Measurements from ENCODE around the gene NPL.

NPL gene

DNA sequence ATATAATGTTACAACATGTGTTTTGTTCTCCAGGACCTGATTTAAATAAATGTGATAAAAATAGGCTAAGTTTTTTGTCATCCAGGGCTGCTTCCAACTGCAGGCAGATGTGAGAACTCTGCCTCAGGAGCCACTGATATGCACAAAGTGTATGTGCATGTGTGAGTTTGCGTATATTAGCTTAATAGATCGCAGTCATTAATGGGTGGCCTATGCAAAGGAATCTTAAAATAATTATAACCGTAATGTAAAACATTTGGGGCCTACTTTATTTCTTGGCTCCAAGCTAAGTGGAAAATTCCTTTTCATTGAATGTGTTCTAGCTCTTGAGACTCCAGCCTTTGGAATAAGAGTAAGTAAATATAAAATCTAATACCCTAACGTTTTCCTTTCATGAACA, 66.3 kb downstream of the NPL start:
- H3K4me3 ChIP-seq (ENCODE audit: low read depth, low read length) = no peak overlapping the region
- ChIA-PET CTCF (interaction anchor here (1.1 kb wide), 1 partner anchor 255 kb away, joined by 3 read pairs; no protein-coding TSS in a partner anchor), POLR2A (interaction anchor here (0.7 kb wide), 1 partner anchor 12 kb away, joined by 3 read pairs; no protein-coding TSS in a partner anchor)
- TF ChIP-seq, protein P1, sequence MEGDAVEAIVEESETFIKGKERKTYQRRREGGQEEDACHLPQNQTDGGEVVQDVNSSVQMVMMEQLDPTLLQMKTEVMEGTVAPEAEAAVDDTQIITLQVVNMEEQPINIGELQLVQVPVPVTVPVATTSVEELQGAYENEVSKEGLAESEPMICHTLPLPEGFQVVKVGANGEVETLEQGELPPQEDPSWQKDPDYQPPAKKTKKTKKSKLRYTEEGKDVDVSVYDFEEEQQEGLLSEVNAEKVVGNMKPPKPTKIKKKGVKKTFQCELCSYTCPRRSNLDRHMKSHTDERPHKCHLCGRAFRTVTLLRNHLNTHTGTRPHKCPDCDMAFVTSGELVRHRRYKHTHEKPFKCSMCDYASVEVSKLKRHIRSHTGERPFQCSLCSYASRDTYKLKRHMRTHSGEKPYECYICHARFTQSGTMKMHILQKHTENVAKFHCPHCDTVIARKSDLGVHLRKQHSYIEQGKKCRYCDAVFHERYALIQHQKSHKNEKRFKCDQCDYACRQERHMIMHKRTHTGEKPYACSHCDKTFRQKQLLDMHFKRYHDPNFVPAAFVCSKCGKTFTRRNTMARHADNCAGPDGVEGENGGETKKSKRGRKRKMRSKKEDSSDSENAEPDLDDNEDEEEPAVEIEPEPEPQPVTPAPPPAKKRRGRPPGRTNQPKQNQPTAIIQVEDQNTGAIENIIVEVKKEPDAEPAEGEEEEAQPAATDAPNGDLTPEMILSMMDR (IDR thresholded peaks at IDR 0.05; ENCODE audit: insufficient read depth, low read length, missing control alignments) = no peak
- no peak for DNase-seq (ENCODE audit: low read depth, low spot score)

GRCh38 chr1:182857212-182857611, 67.6 kb downstream of the NPL start:
- ChIA-PET CTCF (no interaction called here), POLR2A (no interaction called here)
- H3K4me3 ChIP-seq (ENCODE audit: low read depth, low read length) = no peak overlapping the region
- DNase-seq (ENCODE audit: low read depth, low spot score) = no peak
- TF ChIP-seq, protein P1 (IDR thresholded peaks at IDR 0.05; ENCODE audit: insufficient read depth, low read length, missing control alignments) = no peak

- H3K4me3 ChIP-seq (ENCODE audit: low read depth, low read length) = no peak overlapping the region
- TF ChIP-seq, protein P1 (IDR thresholded peaks at IDR 0.05; ENCODE audit: insufficient read depth, low read length, missing control alignments) = no peak
- ChIA-PET POLR2A (no interaction called here), CTCF (no interaction called here)
- DNase-seq (ENCODE audit: low read depth, low spot score) = no peak
These were observed 71.1 kb downstream of the NPL start for GRCh38 chr1:182860658-182861057.

DNA sequence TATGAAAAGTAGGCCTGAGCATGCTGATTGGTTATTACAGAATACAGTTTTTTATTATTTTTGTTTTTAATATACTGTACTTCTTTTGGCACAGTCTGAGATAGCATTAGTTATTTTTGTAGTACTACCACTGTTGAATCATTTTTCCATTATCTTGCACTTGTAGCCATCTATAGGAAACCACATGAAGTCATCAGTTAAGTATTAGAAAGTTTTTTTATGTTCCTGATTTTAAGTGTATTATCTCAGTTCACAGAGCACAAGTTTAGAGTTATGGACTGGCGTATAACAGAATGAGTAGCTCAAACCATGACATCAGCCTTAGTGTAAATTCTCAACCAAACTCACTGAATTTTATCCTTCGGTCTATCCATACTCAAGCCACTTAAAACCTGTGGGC, 72.4 kb downstream of the NPL start:
- TF ChIP-seq, protein P1 (IDR thresholded peaks at IDR 0.05; ENCODE audit: insufficient read depth, low read length, missing control alignments) = no peak
- no peak for DNase-seq (ENCODE audit: low read depth, low spot score)
- ChIA-PET CTCF (no interaction called here), POLR2A (no interaction called here)
- no peak overlapping the region for H3K4me3 ChIP-seq (ENCODE audit: low read depth, low read length)

GRCh38 chr1:182862827-182863226, 73.3 kb downstream of the NPL start:
- TF ChIP-seq, protein P1 (IDR thresholded peaks at IDR 0.05; ENCODE audit: insufficient read depth, low read length, missing control alignments) = no peak
- CTCF ChIA-PET = no interaction called here
- POLR2A ChIA-PET = no interaction called here

DNA sequence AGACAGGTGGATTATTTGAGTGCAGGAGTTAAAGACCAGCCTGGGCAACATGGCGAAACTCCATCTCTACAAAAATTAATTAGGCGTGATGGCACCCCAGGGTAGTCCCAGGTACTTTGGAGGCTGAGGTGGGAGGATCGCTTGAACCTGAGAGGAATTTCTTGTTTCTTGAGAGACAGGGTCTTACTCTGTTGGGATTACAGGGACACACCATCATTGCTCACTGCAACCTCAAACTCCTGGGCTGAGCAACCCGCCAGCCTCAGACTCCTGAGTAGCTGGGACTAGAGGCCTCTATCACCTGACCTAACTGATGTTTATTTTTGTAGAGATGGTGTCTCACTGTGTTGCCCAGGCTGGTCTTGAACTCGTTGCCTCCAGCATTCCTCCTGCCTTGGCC, 74.4 kb downstream of the NPL start:
- DNase-seq (ENCODE audit: low read depth, low spot score) = no peak
- TF ChIP-seq, protein P1 (IDR thresholded peaks at IDR 0.05; ENCODE audit: insufficient read depth, low read length, missing control alignments) = no peak
- ChIA-PET POLR2A (interaction anchor here (1.0 kb wide), 1 partner anchor 26 kb away, joined by 3 read pairs; no protein-coding TSS in a partner anchor), CTCF (no interaction called here)
- no peak overlapping the region for H3K4me3 ChIP-seq (ENCODE audit: low read depth, low read length)

More at GRCh38 chr1:182862827-182863226, 73.3 kb downstream of the NPL start:
- no peak for DNase-seq (ENCODE audit: low read depth, low spot score)
- no peak overlapping the region for H3K4me3 ChIP-seq (ENCODE audit: low read depth, low read length)

Data from AG04449 (cell line).